Measurements from ENCODE around the gene MAST4.
"Not testable (repeated sequence)": the region's sequence is repeated elsewhere in the genome, so short reads cannot be mapped to it uniquely, and the experiment has no call there.

MAST4 gene

GRCh38 chr5:67146981-67147380, 550.8 kb downstream of the MAST4 start:
- no peak for DNase-seq

GRCh38 chr5:67147760-67148159, 551.6 kb downstream of the MAST4 start:
- DNase-seq = no peak

DNA sequence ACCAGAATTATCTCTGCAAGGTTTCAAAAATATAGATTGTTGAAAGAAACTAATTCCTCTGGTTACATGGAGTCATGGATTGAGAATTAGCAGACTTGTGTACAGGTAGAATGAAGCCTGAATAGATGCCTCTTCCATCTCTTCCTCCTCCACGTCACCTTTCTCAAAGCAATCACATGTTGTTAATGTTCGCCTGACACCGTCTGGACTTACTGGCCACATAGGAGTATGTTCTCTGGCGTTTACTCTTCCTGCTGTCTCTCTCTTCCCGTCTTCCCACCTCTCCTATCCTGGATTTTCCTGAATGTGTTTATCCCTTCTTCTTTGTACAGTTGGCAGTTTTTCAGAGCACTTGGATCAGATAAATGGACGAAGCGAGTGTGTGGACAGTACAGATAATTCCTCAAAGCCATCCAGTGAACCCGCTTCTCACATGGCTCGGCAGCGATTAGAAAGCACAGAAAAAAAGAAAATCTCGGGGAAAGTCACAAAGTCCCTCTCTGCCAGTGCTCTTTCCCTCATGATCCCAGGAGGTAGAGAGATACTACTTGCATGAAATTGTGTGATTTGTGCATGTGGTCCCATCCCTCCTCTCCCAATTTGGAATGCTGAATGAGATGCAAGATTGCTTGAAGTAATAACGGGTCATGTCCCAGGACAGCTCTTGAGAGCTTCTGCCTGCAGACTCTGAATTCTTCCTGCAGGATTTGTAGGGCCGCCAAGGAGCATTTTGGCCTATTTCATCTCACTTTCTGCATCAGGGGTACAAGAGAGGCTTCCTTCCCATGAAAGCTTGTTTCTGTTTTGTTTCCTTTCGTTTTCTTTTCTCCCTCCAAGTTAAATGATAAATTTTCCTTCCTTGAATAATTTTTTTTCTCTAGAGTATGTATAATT, 553.1 kb downstream of the MAST4 start:
- DNase-seq = peak; percentile 38

GRCh38 chr5:67149951-67150523, 553.8 kb downstream of the MAST4 start:
- DNase-seq = no peak

- DNase-seq = no peak
Measured at GRCh38 chr5:67152400-67152799, 556.2 kb downstream of the MAST4 start.

DNA sequence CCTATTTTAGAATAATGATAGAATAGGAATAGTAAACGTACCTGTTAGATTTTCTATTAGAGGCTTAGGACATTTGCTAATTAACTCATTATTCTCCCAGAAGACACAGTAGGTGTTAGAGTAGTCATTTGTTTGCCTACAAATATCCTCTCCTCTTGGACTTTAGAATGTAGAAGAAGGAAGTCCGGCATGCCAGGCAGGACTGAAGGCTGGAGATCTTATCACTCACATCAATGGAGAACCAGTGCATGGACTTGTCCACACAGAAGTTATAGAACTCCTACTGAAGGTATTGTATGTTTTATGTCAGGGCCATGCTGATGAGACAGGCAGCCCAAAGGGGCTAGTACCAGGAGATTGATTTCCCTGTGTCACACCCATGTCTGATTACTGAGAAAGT, 557.1 kb downstream of the MAST4 start:
- no peak for DNase-seq

DNA sequence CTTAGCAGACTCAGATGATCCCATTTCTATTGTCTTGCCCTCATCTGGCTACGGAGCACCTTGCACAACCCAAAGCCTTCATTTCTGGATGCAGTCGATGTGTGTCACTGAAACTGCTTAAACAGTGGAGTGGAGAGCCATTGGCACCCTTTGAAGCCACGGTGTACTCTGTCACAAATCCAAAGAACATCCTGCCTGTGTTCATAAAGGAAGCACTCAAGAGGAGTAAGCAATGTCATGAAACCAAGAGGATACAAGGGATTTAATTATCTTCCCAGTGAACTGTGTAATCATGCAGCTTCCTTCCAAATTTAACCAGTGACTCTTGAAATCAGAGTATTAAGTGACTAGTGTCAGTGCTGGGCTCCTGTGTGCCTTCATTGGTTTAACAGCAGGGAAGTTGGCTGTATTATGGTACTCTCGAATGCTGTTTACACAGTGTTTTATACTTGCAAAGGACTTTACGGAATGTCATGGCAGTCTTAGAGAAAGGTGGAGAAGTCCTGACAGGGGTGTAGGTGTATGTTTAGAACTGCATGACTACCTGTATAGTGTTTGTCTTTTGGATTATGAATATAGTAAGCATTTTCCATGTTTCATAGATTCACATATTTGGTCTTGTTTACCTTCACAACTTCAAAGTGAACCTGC, 558.5 kb downstream of the MAST4 start:
- no peak for DNase-seq

DNA sequence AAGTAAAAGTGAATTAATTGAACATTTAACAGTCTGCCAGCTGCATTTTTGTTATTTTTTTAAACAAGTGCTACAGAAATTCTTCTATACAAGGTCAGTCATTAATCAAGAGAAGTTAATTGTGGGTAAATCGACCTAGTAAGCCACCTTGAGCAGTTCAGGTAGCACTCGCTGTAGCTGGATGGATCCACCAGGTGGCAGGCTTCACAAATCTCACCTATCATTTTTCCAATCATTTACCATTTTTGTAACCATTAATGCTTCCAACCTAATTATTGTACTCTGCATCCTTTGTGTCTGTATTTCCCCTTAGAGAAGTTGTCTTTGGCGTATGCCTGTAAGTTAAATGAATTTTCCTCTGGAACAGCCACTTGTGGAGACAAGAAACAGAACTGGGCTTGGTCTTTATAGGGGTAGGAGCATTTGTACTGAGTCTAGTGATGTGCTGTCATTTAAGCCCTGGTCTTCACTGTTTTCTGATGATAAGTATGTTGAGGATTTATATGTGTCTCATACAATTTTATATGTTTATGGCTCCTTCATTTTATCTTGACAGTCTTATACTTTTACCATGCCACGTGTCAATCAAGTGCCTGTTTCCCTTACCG, 560.9 kb downstream of the MAST4 start:
- DNase-seq = no peak

DNA sequence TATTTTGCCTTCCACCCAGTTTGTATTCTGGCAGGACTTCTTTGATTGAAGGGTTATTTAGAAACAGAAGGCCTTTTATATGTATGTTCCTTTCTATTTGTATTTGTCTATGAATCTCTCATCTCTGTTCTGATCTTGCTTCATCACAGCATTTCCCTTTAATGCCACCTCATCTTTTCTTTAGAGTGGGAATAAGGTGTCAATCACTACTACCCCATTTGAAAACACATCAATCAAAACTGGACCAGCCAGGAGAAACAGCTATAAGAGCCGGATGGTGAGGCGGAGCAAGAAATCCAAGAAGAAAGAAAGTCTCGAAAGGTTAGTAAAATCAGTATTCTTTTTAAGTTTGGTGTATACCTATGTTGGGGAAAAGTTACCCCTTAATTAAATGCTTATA, 564.1 kb downstream of the MAST4 start:
- no peak for DNase-seq

GRCh38 chr5:67160985-67161384, 564.8 kb downstream of the MAST4 start:
- DNase-seq = no peak

DNA sequence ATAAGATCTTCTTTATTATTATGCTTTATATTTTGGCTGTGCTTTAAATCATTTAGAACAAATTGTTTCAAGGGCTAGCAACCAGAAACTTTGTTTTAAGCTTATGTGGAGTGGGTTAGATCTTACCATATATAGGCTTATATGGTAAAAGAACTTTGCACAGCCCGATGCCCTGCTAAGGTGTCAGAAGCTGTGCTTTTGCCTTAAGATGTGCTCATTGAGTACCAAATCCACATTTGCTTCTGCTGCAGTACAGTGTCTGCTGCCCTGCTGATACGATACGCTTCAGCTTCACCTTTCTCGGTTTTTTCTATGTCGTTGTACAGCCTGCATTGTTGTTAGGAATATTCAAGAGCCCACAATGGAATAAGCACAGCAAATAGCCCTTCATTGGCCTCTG, 565.6 kb downstream of the MAST4 start:
- no peak for DNase-seq

- DNase-seq = no peak
Measured at GRCh38 chr5:67163231-67163756, 567.1 kb downstream of the MAST4 start.

DNA sequence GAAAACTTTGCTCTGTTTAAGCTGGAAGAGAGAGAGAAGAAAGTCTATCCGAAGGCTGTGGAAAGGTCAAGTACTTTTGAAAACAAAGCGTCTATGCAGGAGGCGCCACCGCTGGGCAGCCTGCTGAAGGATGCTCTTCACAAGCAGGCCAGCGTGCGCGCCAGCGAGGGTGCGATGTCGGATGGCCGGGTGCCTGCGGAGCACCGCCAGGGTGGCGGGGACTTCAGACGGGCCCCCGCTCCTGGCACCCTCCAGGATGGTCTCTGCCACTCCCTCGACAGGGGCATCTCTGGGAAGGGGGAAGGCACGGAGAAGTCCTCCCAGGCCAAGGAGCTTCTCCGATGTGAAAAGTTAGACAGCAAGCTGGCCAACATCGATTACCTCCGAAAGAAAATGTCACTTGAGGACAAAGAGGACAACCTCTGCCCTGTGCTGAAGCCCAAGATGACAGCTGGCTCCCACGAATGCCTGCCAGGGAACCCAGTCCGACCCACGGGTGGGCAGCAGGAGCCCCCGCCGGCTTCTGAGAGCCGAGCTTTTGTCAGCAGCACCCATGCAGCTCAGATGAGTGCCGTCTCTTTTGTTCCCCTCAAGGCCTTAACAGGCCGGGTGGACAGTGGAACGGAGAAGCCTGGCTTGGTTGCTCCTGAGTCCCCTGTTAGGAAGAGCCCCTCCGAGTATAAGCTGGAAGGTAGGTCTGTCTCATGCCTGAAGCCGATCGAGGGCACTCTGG, 567.8 kb downstream of the MAST4 start:
- DNase-seq = no peak

GRCh38 chr5:67164856-67165525, 568.8 kb downstream of the MAST4 start:
- no peak for DNase-seq

GRCh38 chr5:67165526-67166459, 569.6 kb downstream of the MAST4 start:
- DNase-seq = peak; percentile 86

DNA sequence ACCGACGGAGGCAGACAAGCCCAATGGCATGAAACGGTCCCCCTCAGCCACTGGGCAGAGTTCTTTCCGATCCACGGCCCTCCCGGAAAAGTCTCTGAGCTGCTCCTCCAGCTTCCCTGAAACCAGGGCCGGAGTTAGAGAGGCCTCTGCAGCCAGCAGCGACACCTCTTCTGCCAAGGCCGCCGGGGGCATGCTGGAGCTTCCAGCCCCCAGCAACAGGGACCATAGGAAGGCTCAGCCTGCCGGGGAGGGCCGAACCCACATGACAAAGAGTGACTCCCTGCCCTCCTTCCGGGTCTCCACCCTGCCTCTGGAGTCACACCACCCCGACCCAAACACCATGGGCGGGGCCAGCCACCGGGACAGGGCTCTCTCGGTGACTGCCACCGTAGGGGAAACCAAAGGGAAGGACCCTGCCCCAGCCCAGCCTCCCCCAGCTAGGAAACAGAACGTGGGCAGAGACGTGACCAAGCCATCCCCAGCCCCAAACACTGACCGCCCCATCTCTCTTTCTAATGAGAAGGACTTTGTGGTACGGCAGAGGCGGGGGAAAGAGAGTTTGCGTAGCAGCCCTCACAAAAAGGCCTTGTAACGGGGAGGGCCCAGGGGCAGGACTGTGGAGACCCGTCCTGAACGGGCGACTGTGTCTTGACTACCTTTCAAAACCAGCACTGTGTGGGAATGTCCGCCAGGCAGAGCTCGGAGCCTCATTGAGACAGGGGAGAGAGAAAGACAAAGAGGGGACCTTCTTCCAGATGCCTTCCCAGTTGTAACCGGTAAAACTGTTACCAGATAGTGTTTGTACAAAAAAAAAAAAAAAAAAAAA, 570.5 kb downstream of the MAST4 start:
- no peak for DNase-seq

- no peak for DNase-seq
Measured at GRCh38 chr5:67168069-67168468, 571.9 kb downstream of the MAST4 start.

DNA sequence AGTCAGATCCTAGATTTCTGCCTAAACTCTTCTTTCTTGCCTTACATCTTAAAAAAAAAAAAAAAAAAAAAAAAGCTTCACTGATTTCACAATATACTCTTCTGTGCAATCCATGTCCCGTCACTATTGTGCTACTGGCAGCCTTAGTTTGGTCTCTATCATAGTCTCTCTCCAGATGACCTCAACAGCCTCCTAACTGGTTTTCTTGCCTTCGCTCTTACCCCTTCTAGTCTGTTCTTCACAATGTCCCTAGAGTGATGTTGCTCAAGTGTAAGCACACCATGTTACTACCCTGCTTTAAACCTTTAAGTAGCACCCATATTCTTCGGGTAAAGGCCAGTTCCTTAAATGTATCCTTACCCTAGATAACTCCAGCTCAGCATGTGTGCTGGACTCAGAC, 574.6 kb downstream of the MAST4 start:
- no peak for DNase-seq

- DNase-seq = not testable (repeated sequence)
Measured at GRCh38 chr5:67173351-67173750, 577.2 kb downstream of the MAST4 start.

GRCh38 chr5:67173959-67174358, 577.8 kb downstream of the MAST4 start:
- DNase-seq = no peak
